RWPE1 (cell line): ENCODE data around the gene TRERF1.

Experiments
- CTCF ChIA-PET: fragments of 350-600 bp; sonication (Branson Sonifier 250); formaldehyde crosslinking; extraction: SDS; loops from one replicate; lab custom pipeline; 2021; lab: Yijun Ruan, JAX
- POLR2A ChIA-PET: fragments of 400-600 bp; formaldehyde crosslinking; extraction: SDS; loops from one replicate; lab custom pipeline; 2020; ENCODE audit warnings: antibody characterized with exemption; ENCODE audit not compliant: low non-redundant PET; lab: Yijun Ruan, JAX
- DNase-seq: peaks from one replicate; pipeline ENCODE4 v3.0.0; 2012; ENCODE audit warnings: low spot score
- H3K27ac ChIP-seq: fragments of 450-650 bp; 2 replicates; pipeline ENCODE4 v1.5.1; 2017
- CTCF ChIP-seq: fragments of 450-650 bp; conservative IDR thresholded peaks from 2 replicates; pipeline ENCODE4 v1.5.1; 2017; ENCODE audit warnings: low read depth, mild to moderate bottlenecking

Gene TRERF1

GRCh38 chr6:42429836-42430235 is 21.9 kb downstream of the TRERF1 start:
- H3K27ac ChIP-seq = peak overlapping the region; percentile 54; the same call in 1 of the 2 replicates
- no peak for DNase-seq
- TF ChIP-seq CTCF = no peak
- CTCF ChIA-PET = no interaction called here
- POLR2A ChIA-PET = no interaction called here

GRCh38 chr6:42429042-42429585 is 22.6 kb downstream of the TRERF1 start:
- H3K27ac ChIP-seq = peak overlapping the region; percentile 54
- TF ChIP-seq CTCF = no peak
- CTCF ChIA-PET = no interaction called here
- POLR2A ChIA-PET = no interaction called here
- no peak for DNase-seq

- H3K27ac ChIP-seq = peak overlapping the region; percentile 54
- POLR2A ChIA-PET = no interaction called here
These were observed 23.2 kb downstream of the TRERF1 start for GRCh38 chr6:42428326-42429041.

GRCh38 chr6:42427871-42428270 is 23.9 kb downstream of the TRERF1 start:
- H3K27ac ChIP-seq = no peak overlapping the region
- no peak for TF ChIP-seq CTCF
- ChIA-PET POLR2A (no interaction called here), CTCF (interaction anchor here (0.5 to 1.3 kb wide), 2 partner anchors 9 to 30 kb away, joined by 3 to 4 read pairs; no protein-coding TSS in a partner anchor)
- DNase-seq = no peak

More at GRCh38 chr6:42428326-42429041, 23.2 kb downstream of the TRERF1 start:
- CTCF ChIA-PET = interaction anchor here (0.5 to 1.3 kb wide), 2 partner anchors 10 to 30 kb away, joined by 3 to 4 read pairs; no protein-coding TSS in a partner anchor
- no peak for TF ChIP-seq CTCF
- no peak for DNase-seq

GRCh38 chr6:42426191-42426590 is 25.5 kb downstream of the TRERF1 start:
- DNase-seq = no peak
- POLR2A ChIA-PET = no interaction called here
- H3K27ac ChIP-seq = no peak overlapping the region
- TF ChIP-seq CTCF = no peak
- CTCF ChIA-PET = no interaction called here

- ChIA-PET POLR2A (interaction anchor here (0.8 kb wide), 1 partner anchor 28 kb away, joined by 4 read pairs; no protein-coding TSS in a partner anchor), CTCF (interaction anchor here (0.6 to 1.0 kb wide), 2 partner anchors 123 to 459 kb away, joined by 3 read pairs; no protein-coding TSS in a partner anchor)
- TF ChIP-seq CTCF = no peak
- DNase-seq = no peak
- H3K27ac ChIP-seq = peak overlapping the region; percentile 18; the same call in 1 of the 2 replicates
These were observed 26.7 kb downstream of the TRERF1 start for GRCh38 chr6:42424906-42425474.
